K562 (cell line): Measurements from ENCODE around the gene PDK1. TPM values are rescaled to one million over a fixed set of nuclear protein-coding genes. Genes with fewer than 3 reads are reported as not detected.

ENCODE experiments used
- BRD9 ChIP-seq: fragments of 450-650 bp; IDR thresholded peaks from 2 replicates; pipeline ENCODE4 v1.6.1; 2018; ENCODE audit warnings: low read depth; ENCODE audit not compliant: partially characterized antibody
- CBX5 ChIP-seq: IDR thresholded peaks from 2 replicates; pipeline ENCODE4 v1.6.1; 2014; ENCODE audit warnings: low read depth, borderline replicate concordance
- CHCHD3 ChIP-seq: fragments of 250-450 bp; sonication (Bioruptor Pico); IDR thresholded peaks from 2 replicates; pipeline ENCODE4 v2.1.2; 2022; ENCODE audit warnings: mild to moderate bottlenecking
- EHMT2 ChIP-seq: fragments of 450-650 bp; IDR thresholded peaks from 2 replicates; pipeline ENCODE4 v1.6.1; 2018; ENCODE audit warnings: antibody characterized with exemption
- HCFC1 ChIP-seq: IDR thresholded peaks from 2 replicates; pipeline ENCODE4 v1.6.1; 2012; ENCODE audit warnings: low read depth, low read length, improper control_type of control experiment
- HDGF ChIP-seq: fragments of 450-650 bp; IDR thresholded peaks from 2 replicates; pipeline ENCODE4 v1.6.1; 2016
- HMG20B ChIP-seq: fragments of 250-450 bp; sonication (Bioruptor Pico); IDR thresholded peaks from 2 replicates; pipeline ENCODE4 v1.5.0; 2021; ENCODE audit warnings: mild to moderate bottlenecking
- MCM2 ChIP-seq: fragments of 450-650 bp; IDR thresholded peaks from 2 replicates; pipeline ENCODE4 v1.6.1; 2017; ENCODE audit warnings: low read depth, mild to moderate bottlenecking
- POLR2B ChIP-seq: fragments of 450-650 bp; IDR thresholded peaks from 2 replicates; pipeline ENCODE4 v1.6.1; 2018; ENCODE audit warnings: low read depth; ENCODE audit not compliant: partially characterized antibody
- POLR2H ChIP-seq: IDR thresholded peaks from 2 replicates; pipeline ENCODE4 v1.6.1; 2016; ENCODE audit warnings: missing genetic modification characterization, low read depth, mild to moderate bottlenecking, control low read depth, missing compliant biosample characterization, moderate library complexity
- SMARCC2 ChIP-seq: fragments of 450-650 bp; IDR thresholded peaks from 2 replicates; pipeline ENCODE4 v1.6.1; 2017; ENCODE audit warnings: antibody characterized with exemption, moderate library complexity, mild to moderate bottlenecking, low read depth
- SPI1 ChIP-seq: IDR thresholded peaks from 2 replicates; pipeline ENCODE4 v1.6.1; 2011; ENCODE audit warnings: low read depth, low read length, control low read depth, borderline replicate concordance
- TGIF2 ChIP-seq: sonication (generic); formaldehyde crosslinking; IDR thresholded peaks from 2 replicates; pipeline ENCODE4 v1.8.1; 2022; ENCODE audit warnings: mild to moderate bottlenecking, missing genetic modification reagents, moderate library complexity
- ZNF253 ChIP-seq: fragments of 250-450 bp; sonication (Bioruptor Pico); conservative IDR thresholded peaks from 2 replicates; pipeline ENCODE4 v1.6.1; 2021; ENCODE audit warnings: mild to moderate bottlenecking
- ZNF79 ChIP-seq: fragments of 250-450 bp; sonication (Bioruptor Pico); IDR thresholded peaks from 2 replicates; pipeline ENCODE4 v1.4.0; 2020; ENCODE audit warnings: low read depth, mild to moderate bottlenecking, moderate library complexity
- polyA plus RNA-seq, 8 experiments: library from polyadenylated mRNA; depleted of rRNA in 4 of 8; stranded (reverse) in 5 of 8; unstranded in 3 of 8; fragments of >200 nt; fragmentation: Nextera tagmentation in 2 of 8; fragmentation: Illumina TruSeq in 1 of 8; extraction: Ambion mirVana in 2 of 8; extraction: Trizol in 1 of 8; gene quantifications; 2 replicates each; pipeline versions ENCODE4 v1.2.1 to v1.2.3, GENCODE V29; 2011 to 2014; ENCODE audit warnings: inconsistent platforms in 1 of 8, missing spikeins in 1 of 8
- total RNA-seq, 7 experiments: library from RNA; depleted of rRNA in 6 of 7; stranded (reverse); fragments of >200 nt in 6 of 7; fragmentation: Illumina TruSeq in 2 of 7; extraction: Trizol in 2 of 7; gene quantifications; 2 replicates each; pipeline versions ENCODE4 v1.2.1 to v1.2.3, GENCODE V29; 2011 to 2021; ENCODE audit warnings: low replicate concordance in 1 of 7
- TF ChIP-seq, protein P1 (sequence below): fragments of 450-650 bp; IDR thresholded peaks from 2 replicates; pipeline ENCODE4 v1.6.1; 2016; ENCODE audit warnings: low read depth
- TF ChIP-seq, protein P2 (sequence below): fragments of 250-450 bp; sonication (Bioruptor Pico); IDR thresholded peaks from 2 replicates; pipeline ENCODE4 v1.8.0; 2022; ENCODE audit warnings: inconsistent platforms
- TF ChIP-seq, protein P3 (sequence below): IDR thresholded peaks from 3 replicates; pipeline ENCODE4 v1.6.1; 2011; ENCODE audit warnings: borderline replicate concordance, mild to moderate bottlenecking; ENCODE audit not compliant: insufficient read length, insufficient read depth

PDK1 gene
- total and polyA plus RNA-seq, 9 of the 15 experiments (the other 6 are each of a cell fraction or from before 2014, with no cell fraction given), result 3.5 to 176 (median 13.9) TPM

DNA sequence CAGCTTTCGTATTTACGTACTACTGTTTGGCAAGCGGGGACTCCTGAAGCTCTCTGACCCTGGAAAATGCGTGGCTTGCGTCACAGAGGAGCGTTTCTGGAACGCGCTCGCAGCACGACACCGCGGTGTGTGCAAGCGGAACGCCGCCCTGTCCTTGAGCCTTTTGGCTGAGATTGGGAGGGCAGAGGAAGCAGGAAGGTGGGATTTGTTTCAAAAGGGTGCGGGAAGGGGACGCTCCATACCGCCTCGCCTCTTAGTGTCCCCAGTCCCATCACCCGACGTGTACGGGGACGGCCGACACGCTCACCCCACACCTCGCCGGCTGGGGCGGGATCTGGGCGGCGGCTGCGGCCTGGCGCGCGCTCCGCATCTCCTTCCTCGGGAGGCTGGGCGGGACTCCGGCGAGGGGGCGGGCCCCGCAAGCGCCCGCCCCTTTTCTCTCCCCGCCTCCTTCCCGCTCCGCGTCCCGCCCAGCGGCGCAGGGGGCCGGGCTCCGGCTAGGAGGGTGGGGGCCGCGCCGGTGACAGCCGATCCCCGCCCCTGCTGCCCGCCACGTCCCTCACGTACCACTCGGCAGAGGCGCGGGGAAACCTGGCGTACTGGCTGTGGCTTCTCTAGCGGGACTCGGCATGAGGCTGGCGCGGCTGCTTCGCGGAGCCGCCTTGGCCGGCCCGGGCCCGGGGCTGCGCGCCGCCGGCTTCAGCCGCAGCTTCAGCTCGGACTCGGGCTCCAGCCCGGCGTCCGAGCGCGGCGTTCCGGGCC lies at the start of gene PDK1 (continued):
- TF ChIP-seq, protein P1, sequence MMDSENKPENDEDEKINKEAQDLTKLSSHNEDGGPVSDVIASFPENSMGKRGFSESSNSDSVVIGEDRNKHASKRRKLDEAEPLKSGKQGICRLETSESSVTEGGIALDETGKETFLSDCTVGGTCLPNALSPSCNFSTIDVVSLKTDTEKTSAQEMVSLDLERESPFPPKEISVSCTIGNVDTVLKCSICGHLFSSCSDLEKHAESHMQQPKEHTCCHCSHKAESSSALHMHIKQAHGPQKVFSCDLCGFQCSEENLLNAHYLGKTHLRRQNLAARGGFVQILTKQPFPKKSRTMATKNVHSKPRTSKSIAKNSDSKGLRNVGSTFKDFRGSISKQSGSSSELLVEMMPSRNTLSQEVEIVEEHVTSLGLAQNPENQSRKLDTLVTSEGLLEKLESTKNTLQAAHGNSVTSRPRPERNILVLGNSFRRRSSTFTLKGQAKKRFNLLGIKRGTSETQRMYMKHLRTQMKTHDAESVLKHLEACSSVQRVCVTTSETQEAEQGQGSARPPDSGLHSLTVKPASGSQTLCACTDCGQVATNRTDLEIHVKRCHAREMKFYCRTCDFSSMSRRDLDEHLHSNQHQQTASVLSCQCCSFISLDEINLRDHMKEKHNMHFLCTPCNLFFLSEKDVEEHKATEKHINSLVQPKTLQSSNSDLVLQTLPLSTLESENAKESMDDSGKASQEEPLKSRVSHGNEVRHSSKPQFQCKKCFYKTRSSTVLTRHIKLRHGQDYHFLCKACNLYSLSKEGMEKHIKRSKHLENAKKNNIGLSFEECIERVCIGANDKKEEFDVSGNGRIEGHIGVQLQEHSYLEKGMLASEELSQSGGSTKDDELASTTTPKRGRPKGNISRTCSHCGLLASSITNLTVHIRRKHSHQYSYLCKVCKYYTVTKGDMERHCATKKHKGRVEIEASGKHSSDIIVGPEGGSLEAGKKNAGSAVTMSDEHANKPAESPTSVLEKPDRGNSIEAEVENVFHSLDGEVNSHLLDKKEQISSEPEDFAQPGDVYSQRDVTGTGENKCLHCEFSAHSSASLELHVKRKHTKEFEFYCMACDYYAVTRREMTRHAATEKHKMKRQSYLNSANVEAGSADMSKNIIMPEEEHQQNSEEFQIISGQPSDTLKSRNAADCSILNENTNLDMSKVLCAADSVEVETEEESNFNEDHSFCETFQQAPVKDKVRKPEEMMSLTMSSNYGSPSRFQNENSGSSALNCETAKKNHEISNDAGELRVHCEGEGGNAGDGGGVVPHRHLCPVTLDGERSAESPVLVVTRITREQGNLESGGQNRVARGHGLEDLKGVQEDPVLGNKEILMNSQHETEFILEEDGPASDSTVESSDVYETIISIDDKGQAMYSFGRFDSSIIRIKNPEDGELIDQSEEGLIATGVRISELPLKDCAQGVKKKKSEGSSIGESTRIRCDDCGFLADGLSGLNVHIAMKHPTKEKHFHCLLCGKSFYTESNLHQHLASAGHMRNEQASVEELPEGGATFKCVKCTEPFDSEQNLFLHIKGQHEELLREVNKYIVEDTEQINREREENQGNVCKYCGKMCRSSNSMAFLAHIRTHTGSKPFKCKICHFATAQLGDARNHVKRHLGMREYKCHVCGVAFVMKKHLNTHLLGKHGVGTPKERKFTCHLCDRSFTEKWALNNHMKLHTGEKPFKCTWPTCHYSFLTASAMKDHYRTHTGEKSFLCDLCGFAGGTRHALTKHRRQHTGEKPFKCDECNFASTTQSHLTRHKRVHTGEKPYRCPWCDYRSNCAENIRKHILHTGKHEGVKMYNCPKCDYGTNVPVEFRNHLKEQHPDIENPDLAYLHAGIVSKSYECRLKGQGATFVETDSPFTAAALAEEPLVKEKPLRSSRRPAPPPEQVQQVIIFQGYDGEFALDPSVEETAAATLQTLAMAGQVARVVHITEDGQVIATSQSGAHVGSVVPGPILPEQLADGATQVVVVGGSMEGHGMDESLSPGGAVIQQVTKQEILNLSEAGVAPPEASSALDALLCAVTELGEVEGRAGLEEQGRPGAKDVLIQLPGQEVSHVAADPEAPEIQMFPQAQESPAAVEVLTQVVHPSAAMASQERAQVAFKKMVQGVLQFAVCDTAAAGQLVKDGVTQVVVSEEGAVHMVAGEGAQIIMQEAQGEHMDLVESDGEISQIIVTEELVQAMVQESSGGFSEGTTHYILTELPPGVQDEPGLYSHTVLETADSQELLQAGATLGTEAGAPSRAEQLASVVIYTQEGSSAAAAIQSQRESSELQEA, result peak; percentile 70; the same call in 1 of the 2 replicates
- 0 out of 2 replicates have a peak, but pooled peaks have one; percentile 8 for TF ChIP-seq CBX5
- peak; percentile 90 for TF ChIP-seq TGIF2 (CRISPR knock-in tag)
- TF ChIP-seq, protein P2, sequence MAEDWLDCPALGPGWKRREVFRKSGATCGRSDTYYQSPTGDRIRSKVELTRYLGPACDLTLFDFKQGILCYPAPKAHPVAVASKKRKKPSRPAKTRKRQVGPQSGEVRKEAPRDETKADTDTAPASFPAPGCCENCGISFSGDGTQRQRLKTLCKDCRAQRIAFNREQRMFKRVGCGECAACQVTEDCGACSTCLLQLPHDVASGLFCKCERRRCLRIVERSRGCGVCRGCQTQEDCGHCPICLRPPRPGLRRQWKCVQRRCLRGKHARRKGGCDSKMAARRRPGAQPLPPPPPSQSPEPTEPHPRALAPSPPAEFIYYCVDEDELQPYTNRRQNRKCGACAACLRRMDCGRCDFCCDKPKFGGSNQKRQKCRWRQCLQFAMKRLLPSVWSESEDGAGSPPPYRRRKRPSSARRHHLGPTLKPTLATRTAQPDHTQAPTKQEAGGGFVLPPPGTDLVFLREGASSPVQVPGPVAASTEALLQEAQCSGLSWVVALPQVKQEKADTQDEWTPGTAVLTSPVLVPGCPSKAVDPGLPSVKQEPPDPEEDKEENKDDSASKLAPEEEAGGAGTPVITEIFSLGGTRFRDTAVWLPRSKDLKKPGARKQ (CRISPR knock-in tag), result no peak
- TF ChIP-seq POLR2B, result peak; percentile 95
- TF ChIP-seq, protein P3, sequence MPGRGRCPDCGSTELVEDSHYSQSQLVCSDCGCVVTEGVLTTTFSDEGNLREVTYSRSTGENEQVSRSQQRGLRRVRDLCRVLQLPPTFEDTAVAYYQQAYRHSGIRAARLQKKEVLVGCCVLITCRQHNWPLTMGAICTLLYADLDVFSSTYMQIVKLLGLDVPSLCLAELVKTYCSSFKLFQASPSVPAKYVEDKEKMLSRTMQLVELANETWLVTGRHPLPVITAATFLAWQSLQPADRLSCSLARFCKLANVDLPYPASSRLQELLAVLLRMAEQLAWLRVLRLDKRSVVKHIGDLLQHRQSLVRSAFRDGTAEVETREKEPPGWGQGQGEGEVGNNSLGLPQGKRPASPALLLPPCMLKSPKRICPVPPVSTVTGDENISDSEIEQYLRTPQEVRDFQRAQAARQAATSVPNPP, result no peak
- TF ChIP-seq BRD9, result peak; percentile 85
- TF ChIP-seq SPI1, result no peak
- no peak for TF ChIP-seq ZNF79 (CRISPR knock-in tag)
- TF ChIP-seq HMG20B (CRISPR knock-in tag), result no peak; the same call in 1 of the 2 replicates
- no peak for TF ChIP-seq SMARCC2
- no peak; the same call in 1 of the 2 replicates for TF ChIP-seq HDGF
- no peak for TF ChIP-seq MCM2
- TF ChIP-seq CHCHD3 (CRISPR knock-in tag), result no peak
- no peak for TF ChIP-seq ZNF253 (CRISPR knock-in tag)
- TF ChIP-seq HCFC1, result peak; percentile 3; the same call in 1 of the 2 replicates
- TF ChIP-seq EHMT2, result no peak; the same call in 1 of the 2 replicates
- peak; percentile 85 for TF ChIP-seq POLR2H
